Activated CD8-positive, alpha-beta memory T cell treated with anti-CD3 and anti-CD28 coated beads, Interleukin-2, amount 50 U/mL, for 24 hours (primary cell): ENCODE measurements around the gene KCNQ1.

Experiments
- DNase-seq: peaks from one replicate; pipeline ENCODE4 v3.0.0-alpha.2; 2020; ENCODE audit errors: extremely low read depth

KCNQ1 gene

GRCh38 chr11:2862395-2863275 lies 417.8 kb downstream of the KCNQ1 start:
- no peak for DNase-seq

GRCh38 chr11:2863276-2863618 lies 418.4 kb downstream of the KCNQ1 start:
- DNase-seq, result no peak

GRCh38 chr11:2864901-2865300 lies 420.1 kb downstream of the KCNQ1 start:
- no peak for DNase-seq

- no peak for DNase-seq
These were observed 421.2 kb downstream of the KCNQ1 start for GRCh38 chr11:2865922-2866577.

GRCh38 chr11:2867142-2867541 lies 422.3 kb downstream of the KCNQ1 start:
- no peak for DNase-seq

- DNase-seq, result no peak
These were observed 423.1 kb downstream of the KCNQ1 start for GRCh38 chr11:2867722-2868505.

- no peak for DNase-seq
These were observed 423.8 kb downstream of the KCNQ1 start for GRCh38 chr11:2868506-2869133.

GRCh38 chr11:2869134-2869526 lies 424.3 kb downstream of the KCNQ1 start:
- no peak for DNase-seq

- DNase-seq, result no peak
These were observed 425.0 kb downstream of the KCNQ1 start for GRCh38 chr11:2869561-2870427.

- no peak for DNase-seq
These were observed 425.7 kb downstream of the KCNQ1 start for GRCh38 chr11:2870460-2870859.

GRCh38 chr11:2870969-2871680 lies 426.3 kb downstream of the KCNQ1 start:
- DNase-seq, result no peak

GRCh38 chr11:2874963-2875362 lies 430.2 kb downstream of the KCNQ1 start:
- no peak for DNase-seq

- no peak for DNase-seq
These were observed 432.7 kb downstream of the KCNQ1 start for GRCh38 chr11:2877474-2877873.

- DNase-seq, result no peak
These were observed 434.0 kb downstream of the KCNQ1 start for GRCh38 chr11:2878782-2879181.

- no peak for DNase-seq
These were observed 435.8 kb downstream of the KCNQ1 start for GRCh38 chr11:2880646-2881045.

GRCh38 chr11:2881076-2881980 lies 436.5 kb downstream of the KCNQ1 start:
- DNase-seq, result no peak

GRCh38 chr11:2881981-2882375 lies 437.2 kb downstream of the KCNQ1 start:
- DNase-seq, result no peak

- DNase-seq, result no peak
These were observed 437.7 kb downstream of the KCNQ1 start for GRCh38 chr11:2882396-2883110.

- no peak for DNase-seq
These were observed 438.8 kb downstream of the KCNQ1 start for GRCh38 chr11:2883640-2883978.
